GM21576 (cell line): ENCODE measurements around the gene EPN3.

Experiments
- ATAC-seq: cut with Tn5 transposase; IDR thresholded peaks from one replicate; pipeline ENCODE4 v1.9.1; 2021; ENCODE audit warnings: mild to moderate bottlenecking, moderate library complexity; ENCODE audit not compliant: unreplicated experiment

EPN3 gene

GRCh38 chr17:50508573-50509460 is 23.7 kb upstream of the EPN3 start:
- no peak for ATAC-seq

GRCh38 chr17:50511058-50511457 is 21.5 kb upstream of the EPN3 start:
- peak; percentile 78 for ATAC-seq

- no peak for ATAC-seq
Observed at GRCh38 chr17:50513495-50513894, 19.0 kb upstream of the EPN3 start.

GRCh38 chr17:50514388-50514787 is 18.1 kb upstream of the EPN3 start:
- no peak for ATAC-seq

GRCh38 chr17:50514936-50515702 is 17.4 kb upstream of the EPN3 start:
- ATAC-seq, result no peak

- no peak for ATAC-seq
Observed at GRCh38 chr17:50517011-50517410, 15.5 kb upstream of the EPN3 start.

- ATAC-seq, result no peak
Observed at GRCh38 chr17:50517504-50518383, 14.8 kb upstream of the EPN3 start.

GRCh38 chr17:50518384-50519023 is 14.0 kb upstream of the EPN3 start:
- ATAC-seq, result no peak

- no peak for ATAC-seq
Observed at GRCh38 chr17:50519141-50519834, 13.2 kb upstream of the EPN3 start.

GRCh38 chr17:50520483-50520882 is 12.1 kb upstream of the EPN3 start:
- no peak for ATAC-seq

- ATAC-seq, result no peak
Observed at GRCh38 chr17:50521514-50521913, 11.0 kb upstream of the EPN3 start.

- no peak for ATAC-seq
Observed at GRCh38 chr17:50522766-50523165, 9.8 kb upstream of the EPN3 start.

GRCh38 chr17:50523208-50523607 is 9.3 kb upstream of the EPN3 start:
- no peak for ATAC-seq

GRCh38 chr17:50524838-50525237 is 7.7 kb upstream of the EPN3 start:
- no peak for ATAC-seq

GRCh38 chr17:50527155-50527762 is 5.3 kb upstream of the EPN3 start:
- no peak for ATAC-seq

GRCh38 chr17:50527949-50528474 is 4.5 kb upstream of the EPN3 start:
- ATAC-seq, result no peak

- no peak for ATAC-seq
Observed at GRCh38 chr17:50529849-50530248, 2.7 kb upstream of the EPN3 start.

GRCh38 chr17:50531428-50532025 is 1.0 kb upstream of the EPN3 start:
- ATAC-seq, result no peak

- ATAC-seq, result no peak
Observed at GRCh38 chr17:50533185-50533584, 650 bp downstream of the EPN3 start.
